ENCODE data around the gene ADCY3. TPM values are rescaled to one million over a fixed set of nuclear protein-coding genes. Genes with fewer than 3 reads are reported as not detected.

Gene ADCY3
- total and polyA plus RNA-seq, 2 of the 13 experiments (the other 11 are each of a cell fraction or from before 2014, with no cell fraction given) = 0.11 to 0.61 TPM

GRCh38 chr2:24955921-24956320 is 35.9 kb upstream of the ADCY3 start (continued):
- TF ChIP-seq ATF7 (IDR thresholded peaks at IDR 0.05) (no peak), ATF7 (CRISPR knock-in tag; IDR thresholded peaks at IDR 0.05) (no peak)

GRCh38 chr2:24955232-24955631 is 35.2 kb upstream of the ADCY3 start:
- in situ Hi-C loops (cut with HindIII; ENCODE audit: extremely low pct_ligation_motif_present, low pct_unique_long_range_greater_than_20kb) (no loop called here), intact Hi-C loops (cut with micrococcal nuclease; ENCODE audit: unreplicated experiment) (no loop called here)
- Histone ChIP-seq H3K36me3 (replicated peaks in 1 of 2; ENCODE audit: control insufficient read depth in 1 of 2, insufficient read depth in 2 of 2, low read length in 2 of 2) (peaks cover 11 to 69% of the 10 kb centered on the region in 2 experiments), H3K9me3 (ENCODE audit: low read length) (peaks cover 9% of the 10 kb centered on the region; the same call in 1 of the 2 replicates), H2AFZ (ENCODE audit: low read length) (no peak overlapping the region), H4K20me1 (ENCODE audit: insufficient read depth, low read length) (no peaks in the 10 kb centered on the region), H3K4me3 (replicated peaks in 1 of 3; ENCODE audit: insufficient read depth in 1 of 3, low read depth in 2 of 3, low read length in 3 of 3) (no peak overlapping the region), H3K4me1 (ENCODE audit: insufficient read depth, low read length) (no peaks in the 10 kb centered on the region), H3K27me3 (ENCODE audit: control insufficient read depth in 1 of 2, insufficient read depth in 2 of 2, low read length in 2 of 2) (no peaks in the 10 kb centered on the region), H3K9ac (ENCODE audit: insufficient read depth, low read depth, low read length) (no peak overlapping the region), H3K79me2 (ENCODE audit: insufficient read depth, low read length) (no peaks in the 10 kb centered on the region), H3K4me2 (ENCODE audit: low read depth, low read length) (no peak overlapping the region), H3K27ac (ENCODE audit: extremely low read length, insufficient read depth, low read length) (no peak overlapping the region)
- ATAC-seq = no peak
- TF ChIP-seq ZNF180 (CRISPR knock-in tag; IDR thresholded peaks at IDR 0.05; ENCODE audit: borderline replicate concordance, low read depth) (no peak), ZNF800 (CRISPR knock-in tag; IDR thresholded peaks at IDR 0.05) (no peak), SRSF4 (IDR thresholded peaks at IDR 0.05; ENCODE audit: low read depth, low read length, poor library complexity, severe bottlenecking) (no peak), NR2F1 (CRISPR knock-in tag; IDR thresholded peaks at IDR 0.05) (no peak), YY1 (IDR thresholded peaks at IDR 0.05; ENCODE audit: insufficient read depth, insufficient replicate concordance, low read depth, low read length) (no peak), MED13 (CRISPR knock-in tag; IDR thresholded peaks at IDR 0.05) (no peak), ZNF609 (CRISPR knock-in tag; IDR thresholded peaks at IDR 0.05; ENCODE audit: borderline replicate concordance) (no peak), ZFAT (CRISPR knock-in tag; conservative IDR thresholded peaks at IDR 0.05) (no peak)
- ChIA-PET POLR2A (no interaction called here), CTCF (ENCODE audit: low intra/inter-chr PET ratio, low total read pairs) (no interaction called here)
- FAIRE-seq = no peak
- BruUV-seq (replicated peaks) = no TSS peak
- DNase-seq (ENCODE audit: low spot score) = no peak

Data from HepG2 (cell line).